PC-3 (cell line): ENCODE results near the gene PIGQ. TPM values are rescaled to one million over a fixed set of nuclear protein-coding genes. Genes with fewer than 3 reads are reported as not detected.
"Not testable (repeated sequence)": the region's sequence is repeated elsewhere in the genome, so short reads cannot be mapped to it uniquely, and the experiment has no call there.

Experiments used
- ATAC-seq: fragments of 200-7000 bp; cut with Tn5 transposase; 2 replicates; pipeline ENCODE4 v1.9.1; 2020; ENCODE audit warnings: mild to moderate bottlenecking, moderate library complexity
- BruUV-seq: library from RNA; stranded (reverse); fragments of 400-500 nt; replicated peaks from 2 replicates; lab custom pipeline; 2021; lab: Mats Ljungman, UMichigan
- CTCF ChIA-PET: fragments of 300-600 bp; sonication (Branson Sonifier 250); formaldehyde crosslinking; loops from one replicate; lab custom pipeline; 2022; ENCODE audit warnings: antibody characterized with exemption; lab: Charles Lee
- POLR2A ChIA-PET: fragments of 300-600 bp; sonication (Branson Sonifier 250); formaldehyde crosslinking; loops from one replicate; lab custom pipeline; 2022; ENCODE audit warnings: antibody characterized with exemption; ENCODE audit not compliant: unreplicated experiment; lab: Charles Lee
- DNase-seq: peaks from one replicate; pipeline ENCODE4 v3.0.0-alpha.2; 2015
- H2AFZ ChIP-seq: fragments of 300-600 bp; sonication (generic); 2 replicates; pipeline ENCODE4 v1.6.0; 2016; ENCODE audit warnings: antibody characterized with exemption, low read length
- H3F3A ChIP-seq: fragments of 300-600 bp; sonication (generic); one replicate; pipeline ENCODE4 v1.6.0; 2017; ENCODE audit warnings: antibody characterized with exemption, low read length, control low read depth, mild to moderate bottlenecking; ENCODE audit not compliant: unreplicated experiment
- H3K27ac ChIP-seq: fragments of 300-600 bp; sonication (generic); 2 replicates; pipeline ENCODE4 v1.5.1; 2016; ENCODE audit warnings: mild to moderate bottlenecking, low read length
- H3K27me3 ChIP-seq: fragments of 300-600 bp; sonication (generic); 2 replicates; pipeline ENCODE4 v1.6.1; 2016; ENCODE audit warnings: low read length, mixed read lengths
- H3K36me3 ChIP-seq: fragments of 300-600 bp; sonication (generic); 2 replicates; pipeline ENCODE4 v1.6.1; 2016; ENCODE audit warnings: low read depth, mixed run types, low read length, mixed read lengths
- H3K4me1 ChIP-seq: fragments of 300-600 bp; sonication (generic); 2 replicates; pipeline ENCODE4 v1.5.1; 2016; ENCODE audit warnings: low read length; ENCODE audit not compliant: insufficient read depth
- H3K4me2 ChIP-seq: fragments of 300-600 bp; sonication (generic); 2 replicates; pipeline ENCODE4 v1.6.0; 2016; ENCODE audit warnings: low read length
- H3K4me3 ChIP-seq: fragments of 300-600 bp; sonication (generic); 2 replicates; pipeline ENCODE4 v1.5.1; 2016; ENCODE audit warnings: mild to moderate bottlenecking, low read length, mixed read lengths
- H3K79me2 ChIP-seq: fragments of 300-600 bp; sonication (generic); 2 replicates; pipeline ENCODE4 v1.6.1; 2017; ENCODE audit warnings: low read length, mixed read lengths
- H3K9ac ChIP-seq: fragments of 300-600 bp; sonication (generic); 2 replicates; pipeline ENCODE4 v1.6.0; 2016; ENCODE audit warnings: mild to moderate bottlenecking, low read length
- H3K9me2 ChIP-seq: fragments of 300-600 bp; sonication (generic); replicated peaks from 2 replicates; pipeline ENCODE4 v1.6.1; 2016; ENCODE audit warnings: mixed run types, low read length, mixed read lengths
- H3K9me3 ChIP-seq: fragments of 300-600 bp; sonication (generic); 2 replicates; pipeline ENCODE4 v1.6.1; 2016; ENCODE audit warnings: low read length, mixed read lengths
- H4K20me1 ChIP-seq: fragments of 300-600 bp; sonication (generic); 2 replicates; pipeline ENCODE4 v1.6.1; 2016; ENCODE audit warnings: low read length, mixed read lengths
- EZH2 ChIP-seq: fragments of 300-600 bp; sonication (generic); IDR thresholded peaks from one replicate; pipeline ENCODE4 v1.6.1; 2017; ENCODE audit warnings: antibody characterized with exemption, mild to moderate bottlenecking, low read length; ENCODE audit not compliant: unreplicated experiment
- EZH2phosphoT487 ChIP-seq: fragments of 300-600 bp; sonication (generic); IDR thresholded peaks from 2 replicates; pipeline ENCODE4 v1.6.1; 2018; ENCODE audit warnings: mild to moderate bottlenecking, antibody characterized with exemption, low read length, borderline replicate concordance
- intact Hi-C: fragments of 100-400 bp; cut with micrococcal nuclease; formaldehyde crosslinking; loops from 2 replicates; pipeline ENCODE4 v1.9.0; 2023
- total RNA-seq: library from RNA; depleted of rRNA; stranded (reverse); fragments of >200 nt; gene quantifications from 2 replicates; pipeline ENCODE4 v1.2.3, GENCODE V29; 2014
- TF ChIP-seq, protein P1 (sequence below): fragments of 300-600 bp; sonication (generic); conservative IDR thresholded peaks from 2 replicates; pipeline ENCODE4 v1.5.1; 2017; ENCODE audit warnings: antibody characterized with exemption, low read depth, mild to moderate bottlenecking, low read length

PIGQ gene
- total RNA-seq, 1 experiment from 2014 or later, result 36.0 TPM

DNA sequence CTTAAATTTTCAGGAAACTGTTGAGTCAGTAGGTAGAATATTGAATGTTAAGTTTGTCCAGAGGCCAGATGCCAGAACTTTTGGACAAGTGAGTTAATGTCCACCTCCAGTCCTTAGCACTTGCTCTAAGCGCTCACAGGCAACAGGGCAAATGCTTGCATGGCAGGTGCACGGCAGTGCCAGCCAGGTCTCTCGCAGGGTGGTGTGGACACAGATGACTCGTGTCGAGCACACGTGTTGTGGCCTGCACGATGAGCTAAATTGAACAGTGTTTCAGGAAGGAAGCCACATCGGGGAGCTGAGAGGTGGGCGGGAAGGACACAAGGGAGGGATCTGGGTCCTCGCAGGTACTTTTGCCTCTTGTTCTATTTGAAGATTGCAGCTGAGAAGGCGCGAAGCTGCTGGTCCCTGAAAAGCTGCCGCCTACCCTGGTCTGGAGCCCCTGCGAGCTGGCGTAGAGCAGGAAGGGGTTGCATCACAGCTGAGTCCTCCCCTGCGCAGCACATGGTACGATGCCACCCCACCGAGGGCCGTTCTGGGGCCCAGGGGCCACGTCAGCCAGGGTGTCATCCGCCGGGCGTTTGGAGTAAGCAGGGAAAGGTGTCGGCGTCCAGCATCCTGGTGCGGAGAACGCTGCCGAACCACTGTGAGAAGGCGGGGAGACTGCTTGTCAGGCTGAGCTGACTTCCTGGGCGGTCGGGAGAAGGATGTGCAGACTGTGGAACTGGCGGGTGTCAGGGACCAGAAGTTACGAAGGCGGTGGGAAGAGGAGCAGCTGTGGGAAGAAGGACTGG is 26.4 kb downstream of the PIGQ start:
- no peaks in the 10 kb centered on the region for H3K36me3 ChIP-seq
- peak; percentile 39 for DNase-seq
- H3K27ac ChIP-seq, result no peak overlapping the region
- peaks cover 52% of the 10 kb centered on the region for H3K79me2 ChIP-seq
- intact Hi-C loops, result no loop called here
- ChIA-PET CTCF (no interaction called here), POLR2A (no interaction called here)
- no peak overlapping the region for H2AFZ ChIP-seq
- no TSS peak for BruUV-seq
- no peak overlapping the region for H3K4me2 ChIP-seq
- TF ChIP-seq EZH2phosphoT487, result no peak
- TF ChIP-seq, protein P1, sequence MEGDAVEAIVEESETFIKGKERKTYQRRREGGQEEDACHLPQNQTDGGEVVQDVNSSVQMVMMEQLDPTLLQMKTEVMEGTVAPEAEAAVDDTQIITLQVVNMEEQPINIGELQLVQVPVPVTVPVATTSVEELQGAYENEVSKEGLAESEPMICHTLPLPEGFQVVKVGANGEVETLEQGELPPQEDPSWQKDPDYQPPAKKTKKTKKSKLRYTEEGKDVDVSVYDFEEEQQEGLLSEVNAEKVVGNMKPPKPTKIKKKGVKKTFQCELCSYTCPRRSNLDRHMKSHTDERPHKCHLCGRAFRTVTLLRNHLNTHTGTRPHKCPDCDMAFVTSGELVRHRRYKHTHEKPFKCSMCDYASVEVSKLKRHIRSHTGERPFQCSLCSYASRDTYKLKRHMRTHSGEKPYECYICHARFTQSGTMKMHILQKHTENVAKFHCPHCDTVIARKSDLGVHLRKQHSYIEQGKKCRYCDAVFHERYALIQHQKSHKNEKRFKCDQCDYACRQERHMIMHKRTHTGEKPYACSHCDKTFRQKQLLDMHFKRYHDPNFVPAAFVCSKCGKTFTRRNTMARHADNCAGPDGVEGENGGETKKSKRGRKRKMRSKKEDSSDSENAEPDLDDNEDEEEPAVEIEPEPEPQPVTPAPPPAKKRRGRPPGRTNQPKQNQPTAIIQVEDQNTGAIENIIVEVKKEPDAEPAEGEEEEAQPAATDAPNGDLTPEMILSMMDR, result no peak
- no peak for TF ChIP-seq EZH2
- ATAC-seq, result peak; percentile 35; the same call in 1 of the 2 replicates
- no peaks in the 10 kb centered on the region for H3K27me3 ChIP-seq
- peaks cover 22% of the 10 kb centered on the region for H3K4me1 ChIP-seq
- peaks cover 12% of the 10 kb centered on the region; the same call in 1 of the 2 replicates for H4K20me1 ChIP-seq
- H3K9me3 ChIP-seq, result no peaks in the 10 kb centered on the region
- no peak overlapping the region for H3K4me3 ChIP-seq
- H3K9me2 ChIP-seq, result no peaks in the 10 kb centered on the region
- H3K9ac ChIP-seq, result no peak overlapping the region
- H3F3A ChIP-seq, result no peaks in the 10 kb centered on the region

DNA sequence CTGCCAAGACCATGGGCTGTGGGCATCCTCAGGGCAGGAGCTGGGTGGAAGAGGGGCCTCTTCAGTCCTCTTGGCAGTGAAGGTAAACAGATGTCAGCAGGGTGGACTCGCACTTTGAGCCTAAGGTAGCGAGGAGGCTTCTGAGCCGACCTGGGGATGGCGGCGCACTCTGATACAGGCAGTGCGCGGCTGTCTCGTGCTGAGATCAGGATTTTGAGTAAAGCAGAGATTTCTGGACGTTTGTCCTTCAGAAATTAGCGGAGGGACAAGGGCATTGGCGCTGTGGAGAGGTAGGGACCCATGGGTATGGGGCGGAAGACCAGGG is 26.9 kb downstream of the PIGQ start:
- Histone ChIP-seq H3K79me2 (peaks cover 46% of the 10 kb centered on the region), H3F3A (no peaks in the 10 kb centered on the region), H3K36me3 (no peaks in the 10 kb centered on the region), H3K9ac (no peak overlapping the region), H3K9me2 (no peaks in the 10 kb centered on the region), H3K4me2 (no peak overlapping the region), H3K9me3 (no peaks in the 10 kb centered on the region), H3K27ac (no peak overlapping the region), H4K20me1 (0 out of 2 replicates have a peak, but pooled peaks cover 12% of the 10 kb centered on the region), H2AFZ (no peak overlapping the region), H3K4me3 (no peak overlapping the region), H3K4me1 (peaks cover 19% of the 10 kb centered on the region), H3K27me3 (no peaks in the 10 kb centered on the region)
- POLR2A ChIA-PET, result no interaction called here
- intact Hi-C loops, result no loop called here
- DNase-seq (no peak), ATAC-seq (no peak)
- CTCF ChIA-PET, result no interaction called here
- BruUV-seq, result no TSS peak
- no peak for TF ChIP-seq EZH2

DNA sequence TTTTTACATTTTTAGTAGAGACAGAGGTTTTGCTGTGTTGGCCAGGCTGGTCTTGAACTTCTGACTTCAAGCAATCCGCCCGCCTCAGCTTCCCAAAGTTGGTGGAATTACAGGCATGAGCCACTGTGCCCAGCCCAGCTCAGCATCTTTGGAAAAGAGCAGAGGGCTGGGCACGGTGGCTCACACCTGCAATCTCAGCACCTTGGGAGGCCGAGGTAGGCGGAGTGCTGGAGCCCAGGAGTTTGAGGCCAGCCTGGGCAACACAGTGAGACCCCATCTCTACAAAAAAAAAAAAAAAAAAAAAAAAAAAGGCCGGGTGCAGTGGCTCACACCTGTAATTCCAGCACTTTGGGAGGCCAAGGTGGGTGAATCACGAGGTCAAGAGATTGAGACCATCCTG is 27.9 kb downstream of the PIGQ start:
- H3K4me1 ChIP-seq, result peaks cover 14% of the 10 kb centered on the region
- H3K9ac ChIP-seq, H2AFZ ChIP-seq, ATAC-seq, H3F3A ChIP-seq, BruUV-seq, POLR2A ChIA-PET, H3K4me2 ChIP-seq, H3K27me3 ChIP-seq, CTCF ChIA-PET, H3K9me3 ChIP-seq, H3K27ac ChIP-seq, H3K4me3 ChIP-seq, H3K9me2 ChIP-seq, DNase-seq, intact Hi-C loops, H3K36me3 ChIP-seq: not testable (repeated sequence)
- H3K79me2 ChIP-seq, result peaks cover 36% of the 10 kb centered on the region
- H4K20me1 ChIP-seq, result 0 out of 2 replicates have a peak, but pooled peaks cover 10% of the 10 kb centered on the region
